NCI-H2196 treated with DMSO at 0.1 percent for 48 hours (cell line): Measurements from ENCODE around the gene OTOG.

Source experiments
- DNase-seq: peaks from one replicate; lab custom pipeline; 2025; ENCODE audit not compliant: unreplicated experiment; lab: John Stamatoyannopoulos, UW

The OTOG gene

DNA sequence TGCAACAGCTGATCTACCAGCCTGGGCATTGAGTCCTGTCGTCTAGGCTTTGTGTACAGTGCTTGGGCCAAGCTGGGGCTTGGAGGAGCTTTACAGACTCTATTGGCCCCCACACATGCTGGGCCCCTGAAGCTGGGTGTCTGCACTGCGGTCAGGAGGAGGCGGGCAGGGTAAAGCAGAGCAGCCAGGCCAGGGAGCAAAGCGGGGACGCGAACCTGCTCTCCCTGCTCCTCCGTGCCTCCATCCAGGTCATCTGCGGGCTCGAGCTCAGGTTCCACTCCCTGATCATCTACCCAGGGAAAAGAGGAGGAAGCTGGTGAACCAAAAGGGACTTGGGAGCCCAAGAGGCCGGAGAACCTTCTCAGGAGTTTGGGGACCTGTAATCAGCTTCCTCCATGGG is 29.9 kb upstream of the OTOG start:
- DNase-seq = no peak

DNA sequence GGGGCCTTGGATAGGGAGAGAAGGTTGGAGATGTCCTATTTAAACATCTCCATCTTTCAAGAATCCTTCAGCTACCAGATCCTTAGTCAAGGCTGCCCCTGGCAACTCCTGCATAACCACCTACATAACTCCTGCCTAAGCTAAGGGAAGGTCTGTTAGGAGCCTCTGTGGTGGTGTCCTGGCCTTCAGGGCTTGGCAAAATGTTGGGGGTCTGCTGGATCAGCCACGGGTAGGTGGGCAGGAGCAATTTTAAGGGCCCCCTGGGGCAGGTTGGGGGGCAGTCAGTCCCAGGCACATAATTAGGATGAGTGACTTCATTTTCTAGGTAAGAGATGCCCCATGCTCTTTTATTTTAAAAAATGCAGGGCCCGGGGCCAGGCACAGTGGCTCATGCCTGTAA is 28.7 kb upstream of the OTOG start:
- no peak for DNase-seq

DNA sequence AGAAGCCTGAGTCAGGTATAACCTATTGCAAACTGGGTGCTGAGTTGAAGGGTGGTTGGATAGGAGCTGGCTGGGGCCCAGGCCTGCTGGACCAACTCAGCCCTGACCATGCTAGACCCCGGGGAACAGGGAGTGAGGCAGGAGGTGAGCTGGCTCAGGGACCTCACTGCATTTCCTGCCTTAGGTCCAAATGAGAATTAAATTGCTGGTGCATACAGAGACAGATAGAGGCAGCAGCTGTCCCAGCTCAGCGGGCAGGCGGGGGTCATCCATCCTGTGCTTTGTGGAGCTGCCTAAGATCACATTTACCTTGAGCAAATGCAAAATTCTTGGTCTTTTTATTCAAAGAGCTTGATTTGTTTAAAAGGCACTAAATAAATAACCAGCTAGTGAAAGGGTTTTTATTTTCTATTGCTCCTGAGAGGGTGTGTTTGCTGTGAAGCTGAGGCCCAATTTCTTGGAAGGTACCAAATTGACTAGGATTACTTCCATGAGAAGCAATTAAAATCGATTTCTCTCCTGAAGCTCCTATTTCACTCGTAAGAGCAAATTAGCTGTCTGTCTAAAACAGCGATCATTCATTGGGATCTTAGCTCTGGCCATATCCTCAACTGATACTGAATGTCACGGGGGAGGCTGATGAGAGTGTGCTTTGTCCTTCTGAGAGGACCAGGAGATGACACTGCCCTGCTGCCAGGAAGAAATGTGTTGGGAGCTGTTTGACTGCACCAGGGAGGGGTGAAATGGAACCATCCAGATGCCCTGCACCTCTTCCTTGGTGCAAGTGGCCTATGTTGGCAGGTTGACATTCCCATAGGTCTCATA is 27.8 kb upstream of the OTOG start:
- no peak for DNase-seq

DNA sequence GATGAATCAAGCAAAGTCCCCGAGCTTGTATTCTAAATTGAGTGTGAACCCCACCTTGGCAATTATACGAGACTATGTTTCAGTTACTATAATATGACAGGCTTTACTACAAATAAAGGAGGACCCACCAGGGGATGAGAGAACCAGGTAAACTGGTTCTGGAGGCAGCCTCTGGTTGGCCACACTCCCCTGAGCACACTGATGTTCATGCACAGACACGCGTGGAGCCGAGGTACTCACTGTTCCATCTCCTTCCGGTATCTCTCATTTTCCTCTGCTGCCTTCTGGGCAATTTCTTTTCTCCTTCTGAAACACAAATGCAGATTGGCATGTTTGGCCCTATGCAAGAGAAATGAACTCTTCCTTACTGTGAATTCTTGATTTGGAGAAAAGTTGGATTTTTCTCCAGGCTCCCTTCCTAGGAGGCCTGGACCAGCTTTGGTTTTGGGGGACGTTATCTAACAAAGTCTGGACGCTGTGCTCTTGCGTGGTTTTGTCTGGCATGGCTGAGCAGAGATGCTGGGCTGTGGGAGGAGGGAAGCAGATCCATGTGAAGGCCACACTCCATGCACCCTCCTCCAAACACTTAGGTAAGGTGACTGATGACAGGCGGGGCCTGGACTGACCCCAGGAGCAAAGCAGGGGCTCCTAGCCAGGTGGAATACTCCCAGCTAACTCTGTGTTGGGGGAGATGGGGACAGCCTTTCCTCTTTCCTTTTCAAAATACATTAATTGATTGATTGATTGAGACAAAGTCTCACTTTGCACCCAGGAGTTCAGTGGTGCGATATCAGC is 25.8 kb upstream of the OTOG start:
- no peak for DNase-seq

DNA sequence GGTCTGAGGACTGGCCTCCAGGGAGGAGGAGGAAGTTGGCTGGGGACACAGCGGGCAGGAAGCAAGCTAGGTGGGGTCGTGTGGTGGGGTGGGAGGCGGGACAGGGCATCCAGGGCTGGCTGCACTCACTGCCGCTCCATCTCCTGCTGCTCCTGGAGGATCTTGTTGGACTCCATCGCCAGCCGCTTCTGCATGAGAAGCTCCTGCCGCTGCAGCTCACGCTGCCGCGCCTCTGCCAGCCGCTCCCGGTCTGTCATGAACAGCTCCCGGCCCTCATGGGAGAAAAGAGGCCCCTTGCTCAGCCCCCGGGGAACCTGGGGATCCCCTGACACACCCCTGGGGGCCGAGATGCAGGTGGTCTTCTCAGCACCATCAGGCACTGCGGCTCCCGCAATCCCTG is 24.4 kb upstream of the OTOG start:
- DNase-seq = no peak

DNA sequence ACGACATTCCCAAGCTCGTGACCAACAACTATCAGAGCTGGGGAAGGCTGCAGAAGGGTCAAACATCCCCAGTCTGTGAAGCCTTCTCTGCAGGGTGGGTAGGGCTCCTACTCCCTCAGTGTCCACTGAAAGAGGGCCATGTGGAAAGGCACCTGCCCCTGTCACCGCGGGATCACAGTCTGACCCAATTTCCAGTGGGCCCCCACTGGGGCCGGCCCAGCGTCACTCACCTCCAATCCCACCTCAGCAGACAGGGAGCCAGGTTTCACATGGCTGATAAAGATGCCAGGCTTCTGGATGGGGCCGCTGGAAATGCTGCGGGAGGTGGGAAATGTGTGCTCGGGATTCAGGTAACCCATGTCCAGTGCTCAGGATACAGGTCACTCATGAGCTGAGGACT is 22.8 kb upstream of the OTOG start:
- no peak for DNase-seq

DNA sequence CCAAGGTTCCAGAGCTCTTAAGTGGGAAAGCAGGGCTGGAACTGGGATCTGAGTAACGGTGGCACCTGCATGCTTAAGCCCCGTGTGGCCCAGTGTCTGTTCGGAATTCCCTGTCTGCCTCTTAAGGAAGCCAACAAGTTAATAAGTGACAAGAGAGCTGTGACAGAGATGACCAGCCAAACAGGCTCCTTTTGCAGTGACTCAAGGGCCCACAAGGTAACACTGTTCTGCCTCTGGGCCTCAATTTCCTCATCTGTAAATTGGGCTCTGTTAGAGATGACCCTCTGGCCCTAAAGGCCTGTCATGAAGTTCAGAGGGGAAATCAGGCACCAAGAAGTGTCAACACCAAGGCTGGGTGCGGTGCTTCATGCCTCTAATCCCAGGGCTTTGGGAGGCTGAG is 21.5 kb upstream of the OTOG start:
- no peak for DNase-seq

DNA sequence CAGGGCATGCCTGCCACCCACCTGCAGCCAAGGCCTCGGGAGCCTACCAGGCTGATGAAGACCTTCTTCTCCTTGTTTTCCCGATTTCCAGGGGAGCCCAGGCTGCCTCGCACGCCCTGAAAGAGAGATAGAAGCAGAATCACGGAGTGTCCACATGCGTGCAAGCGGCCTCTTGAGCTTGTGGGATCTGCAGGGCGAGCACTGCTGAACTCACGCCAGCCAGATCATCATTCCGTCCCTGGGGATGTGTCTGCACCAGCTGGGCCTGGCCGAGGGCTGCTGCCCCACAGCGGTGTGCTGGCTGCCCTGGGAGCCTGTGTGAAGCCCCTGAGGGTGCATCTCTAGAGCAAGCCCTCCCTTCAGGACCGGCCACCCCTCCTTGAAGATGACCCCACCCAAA is 20.7 kb upstream of the OTOG start:
- no peak for DNase-seq

DNA sequence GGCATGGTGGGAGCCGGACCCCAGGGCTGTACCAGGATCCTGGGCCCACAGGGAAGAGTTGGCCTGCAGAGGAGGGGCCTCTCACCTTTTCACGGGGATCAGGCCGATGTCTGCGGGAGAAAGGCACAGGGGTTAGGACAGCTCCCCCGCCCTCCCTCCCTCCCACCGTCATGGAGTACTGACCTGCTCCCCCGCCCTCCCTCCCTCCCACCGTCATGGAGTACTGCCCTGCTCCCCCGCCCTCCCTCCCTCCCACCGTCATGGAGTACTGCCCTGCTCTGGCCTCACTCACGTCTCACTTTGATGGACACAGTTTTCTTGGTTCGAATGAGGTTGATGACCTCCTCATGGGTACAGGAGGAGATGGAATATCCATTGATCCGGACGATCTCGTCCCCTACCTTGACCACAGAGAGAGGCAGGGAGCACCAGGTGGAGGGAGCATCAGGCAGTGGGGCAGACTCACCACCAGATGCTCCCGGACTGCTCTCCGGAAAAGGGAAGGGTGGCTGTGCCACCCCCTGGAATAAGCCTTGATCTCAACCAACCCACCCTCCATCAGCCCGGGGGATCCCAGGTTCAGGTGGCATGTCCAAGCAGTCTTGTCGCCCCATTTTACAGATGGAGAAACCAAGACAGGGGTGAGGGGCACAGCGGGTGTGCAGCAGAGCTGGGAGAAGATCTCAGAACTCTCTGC is 20.0 kb upstream of the OTOG start:
- no peak for DNase-seq

DNA sequence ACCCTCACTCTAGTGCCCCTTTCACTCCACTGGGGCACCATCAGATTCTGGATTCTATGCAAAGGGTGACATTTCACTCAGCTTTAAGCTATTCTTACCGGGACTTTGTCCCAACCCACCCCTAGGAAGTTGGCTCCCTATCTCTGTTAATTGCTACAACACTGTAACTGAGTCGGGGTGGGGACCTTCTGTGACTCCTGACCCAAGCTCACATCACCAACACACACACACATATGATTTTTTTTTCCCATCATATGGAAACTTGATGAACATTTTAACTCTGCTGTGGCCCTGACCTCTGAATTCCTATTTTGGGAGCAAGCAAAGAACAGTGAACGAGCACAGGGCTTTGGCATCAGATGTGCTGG is 19.4 kb upstream of the OTOG start:
- DNase-seq = no peak

DNA sequence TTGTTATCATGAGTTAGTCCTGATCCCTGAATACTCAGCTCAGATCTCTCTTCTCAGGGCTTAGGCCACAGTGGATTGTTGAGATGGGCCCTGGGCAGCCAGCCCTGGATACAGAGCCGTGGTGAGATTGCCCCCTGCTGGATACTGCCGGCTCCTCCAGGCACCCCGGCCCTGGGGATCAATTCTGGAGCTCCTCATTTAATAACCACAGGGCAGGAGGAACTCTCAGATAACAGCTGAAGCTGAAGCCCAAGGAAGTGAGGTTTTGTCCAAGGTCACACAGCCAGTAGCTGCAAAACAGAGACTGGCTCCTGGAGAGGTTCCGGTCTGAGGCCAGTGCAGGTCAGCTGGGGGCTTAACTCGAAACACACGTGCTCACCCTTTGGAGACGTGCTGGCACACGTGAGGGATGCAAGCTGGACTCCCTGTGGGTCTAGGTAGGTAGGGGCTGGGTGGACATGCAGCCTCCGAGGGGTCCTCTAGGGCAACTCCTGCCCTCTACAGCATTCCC is 18.8 kb upstream of the OTOG start:
- DNase-seq = peak; percentile 28

DNA sequence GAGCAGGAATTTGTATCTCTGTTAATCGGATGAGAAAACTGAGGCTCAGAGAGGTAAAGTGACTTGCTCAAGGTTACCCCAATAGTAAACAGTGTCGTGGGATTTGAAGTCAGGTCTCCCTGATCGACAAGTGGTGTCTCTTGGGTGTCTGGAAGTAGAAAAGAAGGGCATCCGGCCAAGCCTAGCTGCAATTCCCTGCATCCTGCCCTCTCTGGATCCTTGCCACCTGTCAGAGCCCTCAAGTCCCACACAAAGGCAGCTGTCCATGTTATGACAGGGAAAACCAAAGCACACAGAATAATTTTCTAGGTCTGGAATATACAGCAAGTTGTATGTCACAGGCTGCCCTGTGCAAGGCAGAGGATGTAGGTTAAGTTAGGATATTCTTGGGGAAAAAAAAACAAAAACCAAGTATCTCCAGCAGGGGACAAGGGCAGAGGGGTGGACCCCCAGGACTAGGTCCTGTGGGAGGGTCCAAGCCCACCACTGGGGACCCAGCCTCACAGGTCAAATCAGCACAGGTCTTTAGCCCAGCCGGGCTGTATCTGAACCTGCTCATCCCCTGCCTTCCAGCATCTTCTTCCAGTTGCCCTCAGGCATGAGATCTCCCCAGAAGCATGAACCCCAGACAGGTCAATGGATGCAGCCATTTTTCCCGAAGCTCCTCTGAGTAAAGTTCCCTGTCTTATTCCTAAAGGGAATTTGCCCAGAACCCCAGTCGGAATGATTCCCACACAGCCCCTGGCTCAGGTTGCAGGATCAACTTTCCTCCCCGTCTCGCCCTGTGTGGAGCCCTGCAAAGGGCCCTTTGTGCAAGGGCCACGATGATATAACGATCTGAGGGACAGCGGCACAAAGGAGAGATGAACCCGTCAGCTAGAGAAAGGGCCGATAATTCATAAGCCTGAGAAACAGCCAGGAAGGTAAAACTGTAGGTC is 17.9 kb upstream of the OTOG start:
- peak; percentile 67 for DNase-seq

DNA sequence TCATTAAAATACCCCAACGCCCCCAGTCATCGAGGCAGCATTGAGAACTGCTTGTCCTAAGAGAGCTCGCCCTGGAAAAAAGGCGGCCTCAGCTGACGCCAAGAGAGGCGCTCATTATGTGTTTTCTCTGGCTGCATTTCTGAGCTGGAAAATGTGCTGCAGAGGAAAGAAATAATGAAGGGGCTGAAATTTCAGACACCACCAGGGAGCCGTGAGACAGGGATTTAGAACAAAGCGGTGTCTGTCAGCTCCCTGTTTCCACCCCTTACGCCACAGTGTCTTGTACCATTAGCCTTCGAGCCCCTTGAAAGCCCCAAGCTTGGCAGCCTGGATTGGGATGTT is 17.2 kb upstream of the OTOG start:
- no peak for DNase-seq

DNA sequence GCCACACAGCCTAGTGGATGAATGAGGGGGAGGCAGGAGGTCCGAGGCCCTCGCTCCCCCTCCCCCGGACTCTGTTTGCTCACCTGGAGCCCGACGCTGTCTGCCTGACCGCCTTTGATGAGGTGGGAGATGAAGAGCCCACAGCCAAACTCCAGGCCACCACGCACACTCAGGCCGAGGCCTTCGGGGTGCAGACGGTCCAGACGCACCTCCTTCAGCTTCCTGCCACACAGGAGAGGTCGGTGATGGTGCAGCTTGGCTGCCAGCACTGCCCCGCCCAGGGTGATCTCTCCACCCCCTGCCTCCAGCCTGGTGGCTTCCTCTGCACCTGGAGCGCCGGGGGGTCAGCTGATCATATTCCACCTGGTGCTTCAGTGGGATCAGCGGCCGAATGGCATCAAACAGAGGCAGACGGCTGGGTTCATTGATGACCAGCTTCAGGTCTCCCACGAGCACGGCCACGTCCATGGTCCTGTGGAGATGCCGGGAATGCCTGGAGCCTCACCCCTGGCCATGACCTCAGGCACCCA is 15.9 kb upstream of the OTOG start:
- peak; percentile 74 for DNase-seq

DNA sequence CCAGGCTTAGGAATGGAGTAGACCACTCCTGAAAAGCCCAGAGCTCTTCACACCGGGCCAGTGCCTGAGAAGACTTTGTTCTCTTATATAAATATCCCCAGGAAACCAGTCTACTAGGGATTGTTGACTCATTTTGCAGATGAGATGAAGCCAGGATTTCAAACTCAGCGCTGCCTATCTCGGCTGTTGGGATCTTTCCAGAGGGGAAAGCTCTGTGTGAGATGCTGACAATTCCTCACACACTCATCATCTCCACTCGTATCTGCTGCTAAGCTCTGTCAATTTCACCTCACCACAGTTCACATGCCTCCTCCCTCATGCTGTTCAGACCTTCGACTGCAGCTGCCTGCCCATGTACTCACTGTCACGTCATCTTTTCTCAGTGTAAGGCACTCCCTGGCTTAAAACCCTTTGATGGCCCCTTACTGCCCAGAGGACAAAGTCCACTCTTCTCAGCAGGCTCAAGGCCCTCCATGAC is 15.4 kb upstream of the OTOG start:
- DNase-seq = no peak

DNA sequence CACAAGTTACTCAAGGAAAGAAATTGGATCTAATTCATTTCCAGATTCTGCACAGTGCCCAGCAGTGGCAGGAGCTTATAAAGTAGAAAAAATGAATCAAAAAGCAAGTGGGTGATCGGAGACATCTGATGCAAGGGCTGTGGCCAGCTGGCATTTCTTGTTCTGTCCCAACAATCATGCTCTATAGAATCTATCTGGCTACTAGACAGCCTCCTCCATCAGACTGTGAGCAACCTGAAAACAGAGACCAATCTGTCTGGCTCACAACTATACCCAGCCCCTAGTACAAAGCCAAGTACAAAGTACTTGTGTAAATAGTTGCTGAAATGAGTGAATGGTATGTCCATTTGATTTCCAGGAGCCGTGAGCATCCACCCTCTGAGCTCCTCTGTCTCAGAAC is 14.3 kb upstream of the OTOG start:
- DNase-seq = no peak

DNA sequence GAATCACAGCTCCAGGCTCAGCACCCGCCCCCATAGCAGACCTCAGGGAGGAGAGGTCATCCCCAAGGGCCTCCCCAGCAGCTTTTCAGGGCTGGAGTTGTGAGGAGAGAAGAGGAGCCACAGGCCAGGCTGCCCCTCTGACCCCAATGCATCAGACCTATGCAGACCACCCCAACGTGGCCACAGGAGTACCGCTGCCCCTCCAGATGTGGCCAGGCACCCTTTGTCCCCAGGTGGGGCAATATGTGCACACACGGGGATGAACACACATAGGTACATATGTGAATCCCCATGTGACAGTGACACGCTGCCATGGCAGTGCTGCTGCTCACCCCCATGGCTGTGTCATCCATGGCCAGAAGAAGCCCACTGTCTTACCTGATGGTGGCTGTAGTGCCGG is 13.7 kb upstream of the OTOG start:
- no peak for DNase-seq

DNA sequence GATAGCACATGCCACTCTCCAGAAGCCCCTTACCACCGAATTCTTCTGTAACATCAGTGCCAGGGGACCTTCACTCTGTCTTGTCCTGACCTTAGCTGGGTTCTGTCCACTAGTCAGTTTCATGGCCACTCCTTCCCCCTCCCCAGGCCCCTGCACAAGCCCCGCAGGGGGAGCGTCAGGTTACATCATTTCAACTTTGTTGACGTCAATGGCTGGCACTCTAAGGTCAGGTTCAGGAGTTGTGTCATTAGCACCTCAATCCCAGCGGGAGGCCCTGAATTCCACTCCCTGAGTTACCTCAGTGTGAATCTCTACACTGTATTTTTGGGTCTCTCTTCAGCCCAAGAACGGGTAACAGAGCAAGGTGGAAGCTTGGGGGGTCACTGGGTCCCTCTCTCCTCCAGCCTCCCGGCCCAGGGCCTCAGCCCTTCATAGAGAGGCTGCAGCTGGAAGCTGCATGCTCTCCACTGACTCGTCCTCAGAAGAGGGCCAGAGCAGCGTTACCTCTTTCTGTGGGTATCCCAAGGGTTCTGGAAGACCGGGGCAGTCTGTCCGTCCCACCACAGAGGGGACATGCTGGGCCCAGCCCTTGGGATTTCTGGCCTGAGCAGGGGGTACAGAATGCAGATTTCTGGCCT is 13.2 kb upstream of the OTOG start:
- DNase-seq = no peak

DNA sequence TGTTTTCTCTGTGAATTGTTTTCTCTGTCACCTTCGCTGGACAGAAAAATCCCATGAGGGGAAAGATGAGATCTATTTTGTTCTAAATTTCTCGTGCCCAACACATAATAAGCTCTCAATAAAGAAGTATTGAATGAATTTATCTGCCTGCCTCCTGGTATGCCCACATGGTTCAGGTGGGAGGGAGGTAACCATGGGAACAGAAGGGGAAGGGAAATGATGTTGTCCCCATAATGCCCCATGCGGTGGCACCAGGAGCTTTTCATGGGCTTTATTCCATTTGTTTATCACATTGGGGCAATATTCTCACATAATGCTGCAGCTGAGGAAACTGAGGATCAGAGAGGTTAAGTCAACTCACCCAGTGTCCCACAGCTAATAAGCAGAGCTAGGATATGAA is 11.6 kb upstream of the OTOG start:
- no peak for DNase-seq

DNA sequence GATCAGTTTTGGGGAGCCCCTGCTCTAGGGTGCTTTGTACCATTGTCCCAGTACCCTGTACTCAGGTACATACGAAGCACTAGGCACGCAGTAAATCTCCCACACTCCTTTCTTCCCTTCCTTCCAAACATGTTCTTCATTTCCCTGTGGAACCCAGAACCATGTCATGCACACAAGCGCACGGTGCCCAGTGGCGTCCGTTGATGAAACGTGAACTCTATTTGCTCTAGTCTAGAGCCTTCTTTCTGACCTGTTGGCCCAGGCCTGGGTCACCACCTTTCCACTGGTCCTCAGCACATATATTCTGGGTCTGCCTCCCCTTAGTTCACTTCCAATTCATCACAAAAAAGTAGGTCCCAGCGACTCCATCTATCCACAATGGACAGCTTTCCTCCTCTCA is 9.8 kb upstream of the OTOG start:
- no peak for DNase-seq
